ENCODE measurements around the gene CAPN11. TPM values are rescaled to one million over a fixed set of nuclear protein-coding genes. Genes with fewer than 3 reads are reported as not detected.

The CAPN11 gene
- 0.43 TPM in 1 of 2 replicates, not detected in the other for total RNA-seq

DNA sequence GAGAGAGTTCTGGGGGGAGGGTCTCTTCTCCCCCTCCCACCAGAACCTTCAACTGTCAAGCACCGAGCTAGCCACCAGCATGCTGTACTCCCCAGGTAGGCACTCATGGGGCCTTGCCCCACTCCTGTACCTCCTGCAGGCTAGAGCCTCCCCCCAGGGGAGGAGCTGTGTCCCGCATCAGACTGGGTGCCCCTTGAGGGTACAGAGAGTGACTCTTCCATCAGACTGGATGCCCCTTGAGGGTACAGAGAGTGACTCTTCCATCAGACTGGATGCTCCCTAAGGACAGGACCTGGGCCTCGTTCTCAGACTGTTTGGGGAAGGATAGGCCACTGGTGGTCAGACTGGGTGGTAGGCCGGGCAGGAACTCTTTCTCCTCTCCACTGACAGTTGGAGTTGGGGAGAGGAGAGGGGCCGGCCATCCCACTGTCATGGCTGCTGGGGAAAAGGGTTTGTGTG is at the start of gene CAPN11:
Gene CAPN11 (plus strand): TSS at position 51 of the 459 bp plus-strand sequence. CDS start 29 bp downstream, at position 80.

DNA sequence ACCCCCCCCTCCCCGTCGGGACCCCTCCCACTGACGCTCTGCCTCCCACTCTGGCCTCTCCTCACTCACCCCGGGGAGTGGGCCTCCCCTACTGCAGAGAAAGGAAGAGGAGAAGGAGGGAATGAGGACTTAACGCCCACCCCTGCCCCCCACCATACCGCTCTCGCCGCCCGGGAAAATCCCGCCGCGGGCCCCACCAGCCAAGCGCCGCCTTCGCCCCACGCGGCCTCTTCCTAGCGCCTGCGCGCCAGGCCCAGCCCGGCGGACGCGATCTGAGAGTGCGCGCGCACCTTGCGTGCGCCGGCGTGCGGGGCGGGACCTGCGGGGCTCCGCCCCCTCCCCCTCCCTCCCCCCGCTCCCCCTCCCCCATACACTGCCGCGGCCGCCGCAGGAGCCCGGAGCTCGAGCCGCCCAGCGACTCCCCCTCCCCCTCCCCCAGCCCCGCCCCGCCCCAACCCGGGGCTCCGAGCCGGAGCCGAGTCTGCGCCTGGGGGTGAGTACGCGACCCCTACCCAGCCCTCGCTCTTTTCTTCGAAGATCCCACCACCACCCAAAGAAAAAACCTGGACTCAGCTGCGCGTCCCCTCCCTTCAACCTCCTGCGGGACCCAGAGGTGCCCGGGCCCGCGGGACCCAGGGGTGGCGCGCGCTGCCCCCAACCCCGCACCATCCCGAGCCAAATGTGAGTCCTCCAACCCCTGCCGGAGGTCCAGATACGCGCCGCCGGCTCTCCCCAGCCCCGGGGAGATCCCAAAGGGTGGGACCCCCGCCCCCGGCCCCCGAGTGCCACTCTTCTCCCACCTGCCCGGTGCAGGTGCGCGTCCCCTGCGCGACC is 31.2 kb upstream of the CAPN11 start, which contains the start of the genes MRPL14 and TMEM63B:
Gene MRPL14 (minus strand): TSS at position 267 of the 834 bp plus-strand sequence. CDS start 10,841 bp downstream, outside the sequence.
Gene TMEM63B (plus strand): TSS at position 369 of the 834 bp plus-strand sequence. CDS start 7,031 bp downstream, outside the sequence.

GRCh38 chr6:44216677-44217331 is 58.2 kb downstream of the CAPN11 start, which contains the start of gene MYMX:
TSS of gene MYMX (plus strand) at chr6:44216926. CDS start at chr6:44217472, 546 bp downstream.

DNA sequence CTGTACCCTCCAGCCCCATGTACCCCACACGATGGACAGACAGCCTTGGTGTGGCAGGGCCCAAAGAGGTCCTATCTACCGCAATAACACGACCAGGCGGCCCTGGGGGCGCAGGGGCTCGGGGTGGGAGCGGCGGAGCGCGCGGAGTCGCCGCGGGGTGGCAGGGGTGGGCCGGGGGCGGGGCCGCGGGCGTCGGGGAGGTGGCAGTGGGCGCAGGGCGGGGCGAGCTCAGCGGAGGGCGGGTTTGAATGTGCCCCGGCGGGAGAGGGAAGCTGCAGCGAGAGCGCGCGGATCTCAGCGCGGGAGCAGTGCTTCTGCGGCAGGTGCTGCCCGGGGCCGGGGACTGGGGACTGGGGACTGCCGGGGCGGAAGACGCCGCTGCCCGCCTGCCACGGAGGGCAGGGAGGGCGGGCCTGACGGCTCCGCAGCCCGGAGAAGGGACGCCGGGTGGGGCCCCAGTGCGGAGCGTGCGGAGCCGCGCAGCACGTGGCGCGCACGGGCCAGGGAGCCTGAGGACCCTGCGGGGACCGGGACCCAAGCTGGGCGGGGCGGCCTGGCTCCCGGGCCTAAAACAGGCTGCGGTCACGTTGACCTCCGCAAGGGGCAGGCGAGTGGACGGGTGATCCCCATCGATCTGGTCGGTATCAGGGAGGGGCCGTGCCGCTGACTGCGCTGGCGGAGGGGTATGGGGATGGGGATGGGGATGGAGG is 64.9 kb downstream of the CAPN11 start, which contains the start of gene SLC29A1:
Gene SLC29A1 (plus strand): TSS at position 277 of the 710 bp plus-strand sequence. CDS start 3,719 bp downstream, outside the sequence.

Small RNA genes lying within 50 kb of the gene (small RNA-seq; reads per million reads assigned to genes)
- gene RN7SL811P (ENCODE audit: low replicate concordance): not detected

Other genes with a start within 250 kb of the CAPN11 start
- gene MRPL14, start 31.4 kb upstream of the CAPN11 start, total RNA-seq: 24.3 and 42.5 TPM in 2 replicates
- gene TMEM63B, start 31.3 kb upstream of the CAPN11 start, total RNA-seq: 41.7 and 56.2 TPM in 2 replicates
- not detected in 2 replicates for gene MYMX, start 58.1 kb downstream of the CAPN11 start, total RNA-seq
- gene SLC29A1, start 64.8 kb downstream of the CAPN11 start, total RNA-seq: 15.8 and 74.6 TPM in 2 replicates
- 661 and 1,252 TPM in 2 replicates for gene HSP90AB1, start 88.3 kb downstream of the CAPN11 start, total RNA-seq
- gene SLC35B2, start 98.7 kb downstream of the CAPN11 start, total RNA-seq: 88.8 and 116 TPM in 2 replicates
- gene NFKBIE, start 106.7 kb downstream of the CAPN11 start, total RNA-seq: 17.8 and 31.7 TPM in 2 replicates
- not detected in 2 replicates for gene TMEM151B, start 111.6 kb downstream of the CAPN11 start, total RNA-seq
- gene AARS2, start 154.5 kb downstream of the CAPN11 start, total RNA-seq: 9.8 and 23.0 TPM in 2 replicates
- 0.14 TPM in 1 of 2 replicates, not detected in the other for gene SPATS1, start 183.8 kb downstream of the CAPN11 start, total RNA-seq
- 15.8 and 27.2 TPM in 2 replicates for gene CDC5L, start 228.9 kb downstream of the CAPN11 start, total RNA-seq

All from placental pericyte (primary cell).